Thoracic aorta (tissue), 2 donors: ENCODE data around the gene WBP4. TPM values are rescaled to one million over a fixed set of nuclear protein-coding genes. Genes with fewer than 3 reads are reported as not detected.
A peak's percentile ranks its signal among the peaks of the same experiment; 100 is the strongest.

Experiments
- ATAC-seq: fragments of 150-250 bp; one replicate; pipeline ENCODE4 v1.8.0; 2017; ENCODE audit warnings: low read depth; ENCODE audit not compliant: insufficient number of reproducible peaks, low FRiP score
- DNase-seq: peaks from one replicate; pipeline ENCODE4 v3.0.0-alpha.2; 2020; ENCODE audit warnings: low spot score
- H3K27ac ChIP-seq, 2 donors: fragments of 200-600 bp; sonication (generic); 1 replicate in 1 of 2; 2 replicates in 1 of 2; pipeline ENCODE4 v1.5.1; 2016; ENCODE audit warnings: mild to moderate bottlenecking in 2 of 2, moderate library complexity in 2 of 2
- H3K27me3 ChIP-seq: fragments of 200-600 bp; sonication (generic); replicated peaks from 2 replicates; pipeline ENCODE4 v1.6.0; 2016; ENCODE audit warnings: mild to moderate bottlenecking; ENCODE audit not compliant: insufficient read depth
- H3K36me3 ChIP-seq: fragments of 200-600 bp; sonication (generic); one replicate; pipeline ENCODE4 v1.5.1; 2016
- H3K4me1 ChIP-seq, 2 donors: fragments of 200-600 bp; sonication (generic); 1 replicate in 1 of 2; 2 replicates in 1 of 2; pipeline versions ENCODE4 v1.5.1 to v1.6.0; 2016; ENCODE audit warnings: low read depth in 2 of 2, mild to moderate bottlenecking in 1 of 2; ENCODE audit not compliant: control insufficient read depth in 1 of 2
- H3K4me3 ChIP-seq: fragments of 200-600 bp; sonication (generic); 2 replicates; pipeline ENCODE4 v1.5.1; 2016; ENCODE audit warnings: mild to moderate bottlenecking
- H3K9me3 ChIP-seq: fragments of 200-600 bp; sonication (generic); 2 replicates; pipeline ENCODE4 v1.5.1; 2016
- CTCF ChIP-seq: fragments of 200-600 bp; sonication (generic); IDR thresholded peaks from one replicate; pipeline ENCODE4 v1.5.1; 2019; ENCODE audit warnings: antibody characterized with exemption
- total RNA-seq, 2 donors: library from RNA; depleted of rRNA; stranded (reverse); fragments of >200 nt; gene quantifications; one replicate each; pipeline versions ENCODE4 v1.1.0 to v1.2.3, GENCODE V29; 2016

The WBP4 gene
- total RNA-seq, 2 donors from 2014 or later, result 11.1 to 16.5 TPM

GRCh38 chr13:41054919-41055619, 6.2 kb upstream of the WBP4 start:
- ATAC-seq, result no peak
- Histone ChIP-seq H3K27me3 (no peaks in the 10 kb centered on the region), H3K36me3 (no peaks in the 10 kb centered on the region), H3K4me1 (peaks cover 51 to 78% of the 10 kb centered on the region in 2 donors), H3K27ac (peak overlapping the region; percentile 5 to 62), H3K4me3 (no peak overlapping the region), H3K9me3 (no peaks in the 10 kb centered on the region)
- DNase-seq, result no peak
- no peak for TF ChIP-seq CTCF

- no peak for ATAC-seq
- Histone ChIP-seq H3K4me1 (peaks cover 51 to 74% of the 10 kb centered on the region in 2 donors), H3K9me3 (no peaks in the 10 kb centered on the region), H3K36me3 (no peaks in the 10 kb centered on the region), H3K27ac (no peak overlapping the region), H3K27me3 (no peaks in the 10 kb centered on the region), H3K4me3 (no peak overlapping the region)
- DNase-seq, result no peak
- no peak for TF ChIP-seq CTCF
Observed at GRCh38 chr13:41056194-41056593, 5.1 kb upstream of the WBP4 start.

- Histone ChIP-seq H3K36me3 (no peaks in the 10 kb centered on the region), H3K4me3 (peak overlapping the region; percentile 6), H3K27ac (no peak overlapping the region), H3K4me1 (peaks cover 50 to 68% of the 10 kb centered on the region in 2 donors), H3K27me3 (no peaks in the 10 kb centered on the region), H3K9me3 (no peaks in the 10 kb centered on the region)
- no peak for TF ChIP-seq CTCF
- ATAC-seq (no peak), DNase-seq (no peak)
Observed at GRCh38 chr13:41056826-41057711, 4.2 kb upstream of the WBP4 start.

GRCh38 chr13:41058295-41059070, 2.8 kb upstream of the WBP4 start:
- ATAC-seq (no peak), DNase-seq (no peak)
- Histone ChIP-seq H3K4me3 (peak overlapping the region; percentile 85), H3K27ac (peak overlapping the region in 1 of 2 donors; percentile 98), H3K27me3 (no peaks in the 10 kb centered on the region), H3K9me3 (no peaks in the 10 kb centered on the region), H3K4me1 (peaks cover 49 to 67% of the 10 kb centered on the region in 2 donors), H3K36me3 (no peaks in the 10 kb centered on the region)
- TF ChIP-seq CTCF, result no peak
